ENCODE results near the gene DOK7. TPM values are rescaled to one million over a fixed set of nuclear protein-coding genes. Genes with fewer than 3 reads are reported as not detected.

Gene DOK7
- total and polyA plus RNA-seq, 2 experiments from 2014 or later: 0.23 to 1.8 TPM

DNA sequence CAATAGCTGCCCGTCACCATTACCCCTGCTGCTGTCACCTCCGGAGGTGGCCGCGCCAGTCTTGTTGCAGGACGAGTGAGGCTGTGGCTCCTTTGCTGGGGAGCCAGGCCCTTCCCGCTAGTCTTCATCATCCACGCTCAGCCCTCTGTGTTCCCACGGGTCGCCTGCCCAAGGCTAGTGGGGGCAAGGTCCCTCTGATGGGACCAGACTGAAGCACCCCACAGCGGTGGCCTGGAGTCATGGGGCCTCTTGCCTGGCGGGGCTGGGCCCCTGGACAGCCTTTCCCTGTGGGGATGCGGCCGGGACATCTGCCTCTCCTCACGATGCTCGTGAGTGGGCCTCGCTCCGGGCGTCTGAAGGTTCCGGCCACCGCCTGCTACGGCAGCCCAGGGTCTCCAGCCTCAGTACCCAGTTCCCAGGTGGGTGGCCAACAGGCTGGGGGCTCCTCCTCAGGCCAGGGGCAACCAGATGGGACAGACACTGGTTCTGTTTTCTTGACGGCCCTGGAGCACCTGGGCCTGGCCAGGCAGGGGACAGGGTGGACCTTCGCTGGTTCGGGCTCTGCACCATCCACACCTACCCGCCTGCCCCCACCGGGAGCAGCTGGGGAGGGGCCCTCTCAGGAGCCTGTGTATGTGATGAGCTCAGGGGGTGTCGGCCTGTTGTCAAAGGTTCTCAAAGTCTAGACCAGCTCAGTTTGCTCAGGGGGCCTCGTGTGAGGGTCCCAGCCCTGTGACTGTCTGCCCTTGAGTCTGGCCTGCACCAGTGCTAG is 32.3 kb downstream of the DOK7 start:
- no peaks in the 10 kb centered on the region for H3K79me2 ChIP-seq
- no peak overlapping the region for H3K4me3 ChIP-seq
- H2AFZ ChIP-seq: no peak overlapping the region
- TF ChIP-seq EZH2phosphoT487 (IDR thresholded peaks at IDR 0.05; ENCODE audit: low read depth, severe bottlenecking, unreplicated experiment) (no peak), EZH2 (IDR thresholded peaks at IDR 0.05; ENCODE audit: borderline replicate concordance) (no peak)
- TF ChIP-seq, protein P1, sequence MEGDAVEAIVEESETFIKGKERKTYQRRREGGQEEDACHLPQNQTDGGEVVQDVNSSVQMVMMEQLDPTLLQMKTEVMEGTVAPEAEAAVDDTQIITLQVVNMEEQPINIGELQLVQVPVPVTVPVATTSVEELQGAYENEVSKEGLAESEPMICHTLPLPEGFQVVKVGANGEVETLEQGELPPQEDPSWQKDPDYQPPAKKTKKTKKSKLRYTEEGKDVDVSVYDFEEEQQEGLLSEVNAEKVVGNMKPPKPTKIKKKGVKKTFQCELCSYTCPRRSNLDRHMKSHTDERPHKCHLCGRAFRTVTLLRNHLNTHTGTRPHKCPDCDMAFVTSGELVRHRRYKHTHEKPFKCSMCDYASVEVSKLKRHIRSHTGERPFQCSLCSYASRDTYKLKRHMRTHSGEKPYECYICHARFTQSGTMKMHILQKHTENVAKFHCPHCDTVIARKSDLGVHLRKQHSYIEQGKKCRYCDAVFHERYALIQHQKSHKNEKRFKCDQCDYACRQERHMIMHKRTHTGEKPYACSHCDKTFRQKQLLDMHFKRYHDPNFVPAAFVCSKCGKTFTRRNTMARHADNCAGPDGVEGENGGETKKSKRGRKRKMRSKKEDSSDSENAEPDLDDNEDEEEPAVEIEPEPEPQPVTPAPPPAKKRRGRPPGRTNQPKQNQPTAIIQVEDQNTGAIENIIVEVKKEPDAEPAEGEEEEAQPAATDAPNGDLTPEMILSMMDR (IDR thresholded peaks at IDR 0.05; ENCODE audit: poor library complexity): no peak
- H3K36me3 ChIP-seq (replicated peaks; ENCODE audit: insufficient read depth, low read depth): no peaks in the 10 kb centered on the region
- peaks cover 18% of the 10 kb centered on the region for H3K27me3 ChIP-seq
- H4K20me1 ChIP-seq (ENCODE audit: insufficient read depth, poor library complexity, severe bottlenecking): peaks cover 3% of the 10 kb centered on the region
- no peak overlapping the region for H3K4me2 ChIP-seq
- 86% methylated on average over 27 of the region's 28 CpGs for WGBS (ENCODE audit: low lambda C conversion rate, missing lambda C conversion rate)
- no peaks in the 10 kb centered on the region for H3K9me2 ChIP-seq (replicated peaks; ENCODE audit: insufficient read depth)
- DNase-seq (ENCODE audit: low spot score): no peak
- no peak overlapping the region for H3K27ac ChIP-seq
- H3K4me1 ChIP-seq (ENCODE audit: insufficient read depth): peaks cover 10% of the 10 kb centered on the region
- no peaks in the 10 kb centered on the region for H3K9me3 ChIP-seq (ENCODE audit: low read depth)

DNA sequence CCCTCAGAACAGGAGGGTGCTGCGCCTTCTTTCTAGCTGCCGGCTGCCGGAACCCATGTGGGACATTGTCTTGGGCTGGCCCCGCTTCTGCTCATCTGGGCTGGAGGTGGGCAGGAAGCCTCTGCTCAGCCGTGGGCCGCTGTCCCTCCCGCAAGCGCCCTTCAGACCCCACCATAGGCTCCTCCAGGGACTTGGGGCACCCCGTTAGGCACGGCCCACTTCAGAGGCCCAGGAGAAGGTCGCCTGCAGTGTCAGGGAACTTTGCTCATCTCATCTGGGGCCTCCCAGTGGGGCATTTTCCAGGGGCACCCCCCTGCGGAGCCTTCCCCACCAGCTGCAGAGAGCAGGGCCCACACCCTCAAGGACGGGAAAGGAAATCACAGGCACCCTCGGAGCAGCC is 32.9 kb downstream of the DOK7 start:
- Histone ChIP-seq H3K4me2 (no peak overlapping the region), H3K27me3 (peaks cover 18% of the 10 kb centered on the region), H3K9me2 (replicated peaks; ENCODE audit: insufficient read depth) (no peaks in the 10 kb centered on the region), H3K4me1 (ENCODE audit: insufficient read depth) (peaks cover 10% of the 10 kb centered on the region), H3K36me3 (replicated peaks; ENCODE audit: insufficient read depth, low read depth) (no peaks in the 10 kb centered on the region), H4K20me1 (ENCODE audit: insufficient read depth, poor library complexity, severe bottlenecking) (peaks cover 3% of the 10 kb centered on the region), H2AFZ (no peak overlapping the region), H3K9me3 (ENCODE audit: low read depth) (no peaks in the 10 kb centered on the region), H3K27ac (no peak overlapping the region), H3K79me2 (no peaks in the 10 kb centered on the region), H3K4me3 (no peak overlapping the region)
- TF ChIP-seq, protein P1 (IDR thresholded peaks at IDR 0.05; ENCODE audit: poor library complexity): no peak
- no peak for TF ChIP-seq EZH2phosphoT487 (IDR thresholded peaks at IDR 0.05; ENCODE audit: low read depth, severe bottlenecking, unreplicated experiment)
- TF ChIP-seq EZH2 (IDR thresholded peaks at IDR 0.05; ENCODE audit: borderline replicate concordance): no peak
- 80% methylated on average over 14 of the region's 14 CpGs for WGBS (ENCODE audit: low lambda C conversion rate, missing lambda C conversion rate)
- no peak for DNase-seq (ENCODE audit: low spot score)

DNA sequence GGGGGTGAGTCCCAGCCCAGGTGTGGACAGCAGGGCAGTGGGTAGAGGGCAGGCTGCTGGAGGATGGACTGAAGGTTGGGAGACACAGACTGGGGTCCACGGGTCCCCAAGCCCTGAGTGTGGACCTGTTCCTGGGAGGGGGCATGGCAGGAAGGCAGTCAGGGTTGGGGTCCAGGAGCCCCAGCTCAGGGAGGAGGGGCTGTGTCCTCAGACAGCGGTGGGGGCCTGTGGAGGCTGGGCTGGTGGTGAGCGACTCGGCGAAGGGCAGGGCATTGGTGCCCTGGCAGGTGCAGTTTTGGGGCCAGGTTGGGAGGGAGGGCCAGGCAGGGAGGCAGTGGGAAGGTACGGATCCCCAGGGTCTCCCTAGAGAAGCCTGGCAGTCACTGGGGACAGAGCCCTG is 34.0 kb downstream of the DOK7 start:
- Histone ChIP-seq H3K9me2 (replicated peaks; ENCODE audit: insufficient read depth) (no peaks in the 10 kb centered on the region), H3K27ac (no peak overlapping the region), H3K27me3 (peaks cover 8% of the 10 kb centered on the region), H4K20me1 (ENCODE audit: insufficient read depth, poor library complexity, severe bottlenecking) (peaks cover 8% of the 10 kb centered on the region), H3K79me2 (no peaks in the 10 kb centered on the region), H3K36me3 (replicated peaks; ENCODE audit: insufficient read depth, low read depth) (no peaks in the 10 kb centered on the region), H3K4me3 (no peak overlapping the region), H3K4me1 (ENCODE audit: insufficient read depth) (peaks cover 10% of the 10 kb centered on the region), H3K4me2 (no peak overlapping the region), H2AFZ (no peak overlapping the region), H3K9me3 (ENCODE audit: low read depth) (no peaks in the 10 kb centered on the region)
- no peak for TF ChIP-seq EZH2phosphoT487 (IDR thresholded peaks at IDR 0.05; ENCODE audit: low read depth, severe bottlenecking, unreplicated experiment)
- TF ChIP-seq EZH2 (IDR thresholded peaks at IDR 0.05; ENCODE audit: borderline replicate concordance): no peak
- TF ChIP-seq, protein P1 (IDR thresholded peaks at IDR 0.05; ENCODE audit: poor library complexity): no peak
- DNase-seq (ENCODE audit: low spot score): no peak
- 92% methylated on average over 6 of the region's 6 CpGs for WGBS (ENCODE audit: low lambda C conversion rate, missing lambda C conversion rate)

All from hepatocyte (in vitro differentiated cells).